Measurements from ENCODE around the gene DENND1A. TPM values are rescaled to one million over a fixed set of nuclear protein-coding genes. Genes with fewer than 3 reads are reported as not detected.

Gene DENND1A
- total and polyA plus RNA-seq, 2 donors = 6.7 to 9.2 TPM

DNA sequence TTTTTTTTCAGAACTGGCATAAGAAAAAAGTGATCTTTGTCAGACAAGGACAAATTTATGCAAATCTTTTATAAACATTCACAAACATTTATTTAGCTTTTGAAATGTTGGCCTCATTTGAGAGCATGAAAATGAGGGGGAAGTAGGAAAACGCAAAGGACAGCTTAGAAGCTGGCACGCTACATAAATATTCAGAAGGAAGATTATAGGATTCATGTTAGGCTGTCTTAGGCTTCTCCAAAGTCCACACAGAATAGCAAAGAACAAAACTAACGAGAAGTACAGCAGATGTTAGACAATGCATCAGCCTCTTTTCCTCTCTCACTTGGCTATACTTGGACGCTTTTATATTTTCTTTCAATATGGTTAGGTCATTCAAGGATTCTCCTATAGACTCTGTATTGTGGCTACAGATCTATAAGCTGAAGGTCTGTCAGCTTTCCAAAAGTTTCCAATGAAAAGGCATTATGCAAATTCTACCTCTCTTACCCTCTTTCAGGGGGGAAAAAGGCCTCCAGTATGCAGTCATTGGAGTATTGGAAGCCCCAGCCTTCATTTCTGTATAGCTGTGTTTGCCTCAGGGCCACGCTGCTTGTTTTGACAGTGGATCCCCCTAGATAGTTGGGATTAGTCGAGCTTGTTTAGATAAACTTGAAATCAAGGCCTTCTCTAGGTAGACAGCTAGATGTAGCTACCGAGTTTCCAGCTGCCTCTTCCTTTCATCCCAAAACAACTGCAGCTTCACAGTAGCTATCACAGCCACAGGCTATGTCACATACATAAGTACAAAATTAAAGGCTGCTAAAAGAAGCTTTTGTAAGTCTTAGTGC lies 153.0 kb downstream of the DENND1A start:
- Histone ChIP-seq H3K27ac (ENCODE audit: low read depth in 1 of 2, low read length in 1 of 2) (no peak overlapping the region), H3K27me3 (ENCODE audit: control insufficient read depth in 2 of 2, insufficient read depth in 1 of 2, low read length in 1 of 2) (no peaks in the 10 kb centered on the region), H3K36me3 (ENCODE audit: control insufficient read depth in 2 of 2, insufficient read depth in 2 of 2, low read length in 1 of 2) (no peaks in the 10 kb centered on the region), H3K4me3 (ENCODE audit: low read length in 2 of 2) (no peak overlapping the region), H3K4me1 (ENCODE audit: control insufficient read depth in 2 of 2, insufficient read depth in 2 of 2, low read length in 2 of 2) (peaks cover 0 to 2% of the 10 kb centered on the region in 2 donors), H3K9me3 (ENCODE audit: control insufficient read depth in 2 of 2, insufficient read depth in 1 of 2, low read length in 1 of 2) (no peaks in the 10 kb centered on the region)
- DNase-seq (ENCODE audit: low read depth in 6 of 9, low spot score in 9 of 9) = no peak
- WGBS = 95% methylated on average over 7 of the region's 7 CpGs

GRCh38 chr9:123775289-123776284 lies 154.3 kb downstream of the DENND1A start:
- Histone ChIP-seq H3K4me3 (ENCODE audit: low read length in 2 of 2) (no peak overlapping the region), H3K4me1 (ENCODE audit: control insufficient read depth in 2 of 2, insufficient read depth in 2 of 2, low read length in 2 of 2) (peaks cover 0 to 2% of the 10 kb centered on the region in 2 donors), H3K27ac (ENCODE audit: low read depth in 1 of 2, low read length in 1 of 2) (no peak overlapping the region), H3K36me3 (ENCODE audit: control insufficient read depth in 2 of 2, insufficient read depth in 2 of 2, low read length in 1 of 2) (no peaks in the 10 kb centered on the region), H3K27me3 (ENCODE audit: control insufficient read depth in 2 of 2, insufficient read depth in 1 of 2, low read length in 1 of 2) (no peaks in the 10 kb centered on the region), H3K9me3 (ENCODE audit: control insufficient read depth in 2 of 2, insufficient read depth in 1 of 2, low read length in 1 of 2) (no peaks in the 10 kb centered on the region)
- DNase-seq (ENCODE audit: low read depth in 6 of 9, low spot score in 9 of 9) = no peak
- 79% methylated on average over 8 of the region's 8 CpGs for WGBS

DNA sequence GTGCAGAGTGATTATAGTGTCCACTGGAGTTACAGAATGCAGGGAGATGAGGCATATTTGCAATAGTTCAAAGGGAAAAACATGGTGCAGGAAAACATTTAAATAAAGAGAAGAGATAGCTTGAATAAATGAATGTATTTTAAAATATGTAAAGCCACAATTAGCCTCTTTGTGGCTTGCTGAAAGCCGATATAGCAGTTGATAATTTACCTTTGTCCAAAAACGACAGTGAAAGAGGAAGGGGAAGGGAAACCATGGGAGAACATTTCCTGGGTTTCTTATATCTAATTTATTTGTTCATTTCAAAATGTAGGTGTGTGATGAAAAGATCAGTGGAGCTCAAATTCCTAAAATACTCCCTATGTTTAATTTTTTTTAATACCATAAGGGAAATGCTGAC lies 156.1 kb downstream of the DENND1A start:
- DNase-seq (ENCODE audit: low read depth in 6 of 9, low spot score in 9 of 9) = no peak
- Histone ChIP-seq H3K9me3 (ENCODE audit: control insufficient read depth in 2 of 2, insufficient read depth in 1 of 2, low read length in 1 of 2) (no peaks in the 10 kb centered on the region), H3K4me3 (ENCODE audit: low read length in 2 of 2) (no peak overlapping the region), H3K27ac (ENCODE audit: low read depth in 1 of 2, low read length in 1 of 2) (no peak overlapping the region), H3K27me3 (ENCODE audit: control insufficient read depth in 2 of 2, insufficient read depth in 1 of 2, low read length in 1 of 2) (no peaks in the 10 kb centered on the region), H3K4me1 (ENCODE audit: control insufficient read depth in 2 of 2, insufficient read depth in 2 of 2, low read length in 2 of 2) (peaks cover 0 to 2% of the 10 kb centered on the region in 2 donors), H3K36me3 (ENCODE audit: control insufficient read depth in 2 of 2, insufficient read depth in 2 of 2, low read length in 1 of 2) (no peaks in the 10 kb centered on the region)
- 68% methylated on average over 2 of the region's 2 CpGs for WGBS

DNA sequence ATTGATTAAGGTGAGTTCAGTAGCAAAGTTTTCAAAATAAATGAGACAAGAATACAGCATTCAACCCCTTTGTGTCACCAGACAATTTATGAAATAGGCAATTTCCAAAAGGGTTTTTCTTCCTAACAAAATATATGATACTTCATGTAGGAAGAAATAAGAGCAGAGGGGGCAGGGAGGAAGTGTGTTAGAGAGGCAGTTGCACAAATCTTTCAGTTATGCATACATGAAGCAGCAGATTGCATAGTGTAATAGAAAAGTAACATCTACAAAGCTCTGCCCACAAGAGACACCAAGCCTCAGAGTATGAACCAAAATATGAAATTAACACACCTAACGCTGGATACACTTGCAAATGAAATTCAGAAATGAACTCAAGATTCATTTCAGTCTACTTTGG lies 157.0 kb downstream of the DENND1A start:
- H3K36me3 ChIP-seq (ENCODE audit: control insufficient read depth in 2 of 2, insufficient read depth in 2 of 2, low read length in 1 of 2) = no peaks in the 10 kb centered on the region
- DNase-seq (ENCODE audit: low read depth in 6 of 9, low spot score in 9 of 9) = no peak
- WGBS = 100% methylated on average over 1 of the region's 1 CpG
- H3K4me1 ChIP-seq (ENCODE audit: control insufficient read depth in 2 of 2, insufficient read depth in 2 of 2, low read length in 2 of 2) = peaks cover 0 to 2% of the 10 kb centered on the region in 2 donors
- H3K4me3 ChIP-seq (ENCODE audit: low read length in 2 of 2) = no peak overlapping the region
- H3K9me3 ChIP-seq (ENCODE audit: control insufficient read depth in 2 of 2, insufficient read depth in 1 of 2, low read length in 1 of 2) = no peaks in the 10 kb centered on the region
- H3K27ac ChIP-seq (ENCODE audit: low read depth in 1 of 2, low read length in 1 of 2) = no peak overlapping the region
- H3K27me3 ChIP-seq (ENCODE audit: control insufficient read depth in 2 of 2, insufficient read depth in 1 of 2, low read length in 1 of 2) = no peaks in the 10 kb centered on the region

GRCh38 chr9:123772374-123772773 lies 157.6 kb downstream of the DENND1A start:
- DNase-seq (ENCODE audit: low read depth in 6 of 9, low spot score in 9 of 9) = no peak
- H3K36me3 ChIP-seq (ENCODE audit: control insufficient read depth in 2 of 2, insufficient read depth in 2 of 2, low read length in 1 of 2) = no peaks in the 10 kb centered on the region
- H3K27ac ChIP-seq (ENCODE audit: low read depth in 1 of 2, low read length in 1 of 2) = no peak overlapping the region
- H3K4me3 ChIP-seq (ENCODE audit: low read length in 2 of 2) = no peak overlapping the region
- H3K4me1 ChIP-seq (ENCODE audit: control insufficient read depth in 2 of 2, insufficient read depth in 2 of 2, low read length in 2 of 2) = peaks cover 0 to 2% of the 10 kb centered on the region in 2 donors
- no peaks in the 10 kb centered on the region for H3K27me3 ChIP-seq (ENCODE audit: control insufficient read depth in 2 of 2, insufficient read depth in 1 of 2, low read length in 1 of 2)
- 98% methylated on average over 3 of the region's 3 CpGs for WGBS
- H3K9me3 ChIP-seq (ENCODE audit: control insufficient read depth in 2 of 2, insufficient read depth in 1 of 2, low read length in 1 of 2) = no peaks in the 10 kb centered on the region

GRCh38 chr9:123771690-123772089 lies 158.2 kb downstream of the DENND1A start:
- H3K4me1 ChIP-seq (ENCODE audit: control insufficient read depth in 2 of 2, insufficient read depth in 2 of 2, low read length in 2 of 2) = peaks cover 0 to 2% of the 10 kb centered on the region in 2 donors
- H3K9me3 ChIP-seq (ENCODE audit: control insufficient read depth in 2 of 2, insufficient read depth in 1 of 2, low read length in 1 of 2) = no peaks in the 10 kb centered on the region
- H3K27me3 ChIP-seq (ENCODE audit: control insufficient read depth in 2 of 2, insufficient read depth in 1 of 2, low read length in 1 of 2) = no peaks in the 10 kb centered on the region
- no peak overlapping the region for H3K27ac ChIP-seq (ENCODE audit: low read depth in 1 of 2, low read length in 1 of 2)
- DNase-seq (ENCODE audit: low read depth in 6 of 9, low spot score in 9 of 9) = no peak
- 100% methylated on average over 1 of the region's 1 CpG for WGBS
- H3K4me3 ChIP-seq (ENCODE audit: low read length in 2 of 2) = no peak overlapping the region
- H3K36me3 ChIP-seq (ENCODE audit: control insufficient read depth in 2 of 2, insufficient read depth in 2 of 2, low read length in 1 of 2) = no peaks in the 10 kb centered on the region

DNA sequence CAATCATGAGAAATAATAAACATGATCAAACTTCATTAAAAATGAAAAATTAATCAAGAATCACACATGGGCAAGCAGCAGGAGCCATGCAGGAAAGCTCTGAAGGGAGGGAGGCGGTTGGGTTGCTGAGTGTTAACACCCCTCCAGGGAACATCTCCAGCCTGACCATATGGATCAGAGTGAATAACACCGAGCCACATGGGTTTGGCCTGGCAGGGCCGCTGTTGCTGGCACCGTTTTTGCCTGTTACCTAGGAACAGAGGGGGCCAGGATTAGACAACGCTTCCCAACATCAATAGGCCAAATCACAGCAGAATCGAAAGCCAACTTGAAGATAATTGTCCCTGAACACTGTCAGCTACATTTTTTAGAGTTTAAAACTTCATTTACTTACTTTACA lies 160.2 kb downstream of the DENND1A start:
- Histone ChIP-seq H3K4me1 (ENCODE audit: control insufficient read depth in 2 of 2, insufficient read depth in 2 of 2, low read length in 2 of 2) (no peaks in the 10 kb centered on the region), H3K36me3 (ENCODE audit: control insufficient read depth in 2 of 2, insufficient read depth in 2 of 2, low read length in 1 of 2) (no peaks in the 10 kb centered on the region), H3K9me3 (ENCODE audit: control insufficient read depth in 2 of 2, insufficient read depth in 1 of 2, low read length in 1 of 2) (no peaks in the 10 kb centered on the region), H3K4me3 (ENCODE audit: low read length in 2 of 2) (no peak overlapping the region), H3K27me3 (ENCODE audit: control insufficient read depth in 2 of 2, insufficient read depth in 1 of 2, low read length in 1 of 2) (no peaks in the 10 kb centered on the region), H3K27ac (ENCODE audit: low read depth in 1 of 2, low read length in 1 of 2) (no peak overlapping the region)
- WGBS = 96% methylated on average over 6 of the region's 6 CpGs
- no peak for DNase-seq (ENCODE audit: low read depth in 6 of 9, low spot score in 9 of 9)

DNA sequence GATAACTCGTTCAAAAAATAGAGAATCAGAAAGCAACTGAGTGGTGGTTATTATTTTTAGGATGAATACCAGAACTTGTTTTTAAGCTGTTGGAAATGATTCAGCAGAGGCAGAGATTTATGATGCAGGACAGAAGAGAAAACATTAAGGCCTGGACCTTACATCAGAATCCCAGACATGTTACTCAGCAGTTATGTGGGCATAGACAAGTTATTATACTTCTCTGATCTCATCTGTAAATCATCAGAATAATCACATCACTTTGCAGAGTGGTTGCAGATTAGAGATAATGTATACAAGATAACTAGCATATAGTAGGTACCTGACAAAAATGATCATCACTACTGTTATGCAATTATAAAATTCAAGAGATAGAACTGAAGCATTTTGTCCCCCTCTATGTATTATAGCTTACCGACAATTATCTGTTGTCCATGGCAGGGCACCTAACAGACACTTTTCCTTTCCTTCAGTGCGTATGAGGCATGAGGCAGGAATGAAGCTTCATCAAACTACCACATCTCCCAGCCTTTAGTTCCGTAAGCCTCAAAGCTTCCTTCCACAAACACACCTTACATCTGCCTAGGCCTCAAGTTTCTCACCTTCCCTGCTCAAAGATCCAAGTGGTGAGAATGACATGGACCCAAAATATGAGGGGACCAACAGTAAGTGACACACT lies 165.9 kb downstream of the DENND1A start:
- Histone ChIP-seq H3K27ac (ENCODE audit: low read depth in 1 of 2, low read length in 1 of 2) (no peak overlapping the region), H3K9me3 (ENCODE audit: control insufficient read depth in 2 of 2, insufficient read depth in 1 of 2, low read length in 1 of 2) (no peaks in the 10 kb centered on the region), H3K27me3 (ENCODE audit: control insufficient read depth in 2 of 2, insufficient read depth in 1 of 2, low read length in 1 of 2) (no peaks in the 10 kb centered on the region), H3K4me3 (ENCODE audit: low read length in 2 of 2) (no peak overlapping the region), H3K36me3 (ENCODE audit: control insufficient read depth in 2 of 2, insufficient read depth in 2 of 2, low read length in 1 of 2) (no peaks in the 10 kb centered on the region), H3K4me1 (ENCODE audit: control insufficient read depth in 2 of 2, insufficient read depth in 2 of 2, low read length in 2 of 2) (no peaks in the 10 kb centered on the region)
- DNase-seq (ENCODE audit: low read depth in 6 of 9, low spot score in 9 of 9) = no peak
- WGBS = 97% methylated on average over 4 of the region's 4 CpGs
